Mesothelial cell of epicardium (in vitro differentiated cells): Measurements from ENCODE around the gene IFNAR1. TPM values are rescaled to one million over a fixed set of nuclear protein-coding genes. Genes with fewer than 3 reads are reported as not detected.

Experiments
- DNase-seq, 2 experiments: peaks; one replicate each; pipeline ENCODE4 v3.0.0; 2021; ENCODE audit warnings: low spot score in 2 of 2; ENCODE audit not compliant: unreplicated experiment in 2 of 2
- H3K27ac Mint-ChIP-seq: 2 replicates; pipeline ENCODE4 v1.8.0; 2021; ENCODE audit warnings: mixed read lengths
- H3K27me3 Mint-ChIP-seq: 2 replicates; pipeline ENCODE4 v1.8.0; 2021; ENCODE audit warnings: low read depth, mixed read lengths
- H3K36me3 Mint-ChIP-seq: 2 replicates; pipeline ENCODE4 v1.8.0; 2021; ENCODE audit warnings: mixed read lengths
- H3K4me1 Mint-ChIP-seq: 2 replicates; pipeline ENCODE4 v1.8.0; 2021; ENCODE audit warnings: mixed read lengths
- H3K4me3 Mint-ChIP-seq: 2 replicates; pipeline ENCODE4 v1.8.0; 2021; ENCODE audit warnings: mild to moderate bottlenecking, moderate library complexity, mixed read lengths
- H3K9me3 Mint-ChIP-seq: 2 replicates; pipeline ENCODE4 v1.8.0; 2021; ENCODE audit warnings: mixed read lengths
- CTCF ChIP-seq: fragments of 200-600 bp; sonication (generic); IDR thresholded peaks from one replicate; pipeline ENCODE4 v1.5.0; 2021; ENCODE audit warnings: antibody characterized with exemption; ENCODE audit not compliant: unreplicated experiment
- total RNA-seq: library from RNA; stranded (reverse); gene quantifications from 3 replicates; pipeline ENCODE4 v1.2.1, GENCODE V29; 2021

IFNAR1 gene
- total RNA-seq, 1 donor from 2014 or later = 27.0 TPM

GRCh38 chr21:33292724-33293123 is 32.0 kb upstream of the IFNAR1 start:
- Mint-ChIP-seq H3K9me3 (no peaks in the 10 kb centered on the region), H3K4me3 (no peak overlapping the region), H3K36me3 (peaks cover 12% of the 10 kb centered on the region), H3K4me1 (peaks cover 27% of the 10 kb centered on the region), H3K27ac (no peak overlapping the region), H3K27me3 (no peaks in the 10 kb centered on the region)
- DNase-seq = no peak
- no peak for TF ChIP-seq CTCF

GRCh38 chr21:33293136-33293535 is 31.6 kb upstream of the IFNAR1 start:
- peaks cover 13% of the 10 kb centered on the region for H3K36me3 Mint-ChIP-seq
- H3K4me1 Mint-ChIP-seq = peaks cover 24% of the 10 kb centered on the region
- no peaks in the 10 kb centered on the region for H3K9me3 Mint-ChIP-seq
- no peaks in the 10 kb centered on the region for H3K27me3 Mint-ChIP-seq
- no peak for TF ChIP-seq CTCF
- no peak overlapping the region for H3K4me3 Mint-ChIP-seq
- DNase-seq = no peak
- peak overlapping the region; percentile 91 for H3K27ac Mint-ChIP-seq

GRCh38 chr21:33293811-33294216 is 31.0 kb upstream of the IFNAR1 start:
- Mint-ChIP-seq H3K36me3 (peaks cover 13% of the 10 kb centered on the region), H3K4me3 (no peak overlapping the region), H3K4me1 (peaks cover 19% of the 10 kb centered on the region), H3K27me3 (no peaks in the 10 kb centered on the region), H3K27ac (peak overlapping the region; percentile 91), H3K9me3 (no peaks in the 10 kb centered on the region)
- no peak for DNase-seq
- TF ChIP-seq CTCF = no peak

- TF ChIP-seq CTCF = no peak
- no peaks in the 10 kb centered on the region for H3K27me3 Mint-ChIP-seq
Observed at GRCh38 chr21:33296156-33296555, 28.6 kb upstream of the IFNAR1 start.

GRCh38 chr21:33299181-33299752 is 25.5 kb upstream of the IFNAR1 start:
- H3K36me3 Mint-ChIP-seq = peaks cover 12% of the 10 kb centered on the region
- no peaks in the 10 kb centered on the region for H3K27me3 Mint-ChIP-seq
- TF ChIP-seq CTCF = no peak
- no peaks in the 10 kb centered on the region for H3K9me3 Mint-ChIP-seq
- no peak for DNase-seq
- H3K4me1 Mint-ChIP-seq = peaks cover 28% of the 10 kb centered on the region
- no peak overlapping the region for H3K4me3 Mint-ChIP-seq
- peak overlapping the region; percentile 68 for H3K27ac Mint-ChIP-seq

More at GRCh38 chr21:33296156-33296555, 28.6 kb upstream of the IFNAR1 start:
- Mint-ChIP-seq H3K27ac (no peak overlapping the region), H3K4me1 (peaks cover 27% of the 10 kb centered on the region), H3K9me3 (no peaks in the 10 kb centered on the region), H3K36me3 (peaks cover 12% of the 10 kb centered on the region), H3K4me3 (no peak overlapping the region)
- no peak for DNase-seq
